NCI-H1436 (cell line): ENCODE results near the gene LMNA.
A peak's percentile ranks its signal among the peaks of the same experiment; 100 is the strongest.

Experiments
- DNase-seq: peaks from one replicate; lab custom pipeline; 2025; lab: John Stamatoyannopoulos, UW

LMNA gene

DNA sequence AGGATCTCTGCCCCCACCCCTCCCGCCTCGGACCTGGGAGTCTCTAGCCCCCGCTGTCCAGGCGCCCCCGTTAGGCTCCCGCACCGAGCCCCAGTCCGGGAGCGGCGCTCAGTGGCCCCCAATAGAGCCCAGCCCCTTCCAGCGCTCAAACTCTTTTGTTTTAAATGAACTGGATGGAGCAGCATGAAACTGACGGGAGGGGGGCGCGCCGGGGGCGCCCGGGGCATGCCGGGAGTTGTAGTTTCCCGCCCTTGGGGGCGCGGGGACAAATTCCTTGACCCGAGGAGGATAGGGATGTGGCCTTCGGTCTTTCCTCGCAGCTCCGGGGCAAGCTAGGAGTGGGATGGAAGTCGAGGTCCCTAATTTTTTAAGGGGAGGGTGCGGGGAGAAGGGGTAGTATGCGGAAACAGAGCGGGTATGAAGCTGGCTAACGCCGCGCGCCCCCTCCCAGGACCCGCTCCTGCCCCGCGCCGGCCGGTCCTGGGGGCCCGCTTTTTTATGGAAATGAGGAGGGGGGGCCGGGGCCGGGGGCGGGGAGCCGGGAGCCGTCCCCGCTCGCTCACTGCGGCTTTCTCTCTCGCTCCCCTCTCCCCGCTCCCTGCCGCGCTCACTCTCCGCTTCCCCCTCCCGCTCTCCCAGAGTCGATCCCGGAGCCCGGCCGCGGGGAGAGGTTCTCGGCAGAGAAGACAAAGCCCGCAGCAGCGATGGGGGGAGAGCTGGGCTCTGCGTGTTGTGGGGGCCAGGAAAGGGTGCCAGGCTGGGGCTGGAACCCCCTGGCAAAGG lies 32.0 kb upstream of the LMNA start, which contains the start of gene MEX3A:
Gene MEX3A, minus strand, starts transcription at position 157 of the 783 bp plus-strand sequence. CDS start 467 bp downstream, outside the sequence.
- DNase-seq: peak; percentile 61

- no peak for DNase-seq
Measured at GRCh38 chr1:156083800-156084790, 30.4 kb upstream of the LMNA start.

DNA sequence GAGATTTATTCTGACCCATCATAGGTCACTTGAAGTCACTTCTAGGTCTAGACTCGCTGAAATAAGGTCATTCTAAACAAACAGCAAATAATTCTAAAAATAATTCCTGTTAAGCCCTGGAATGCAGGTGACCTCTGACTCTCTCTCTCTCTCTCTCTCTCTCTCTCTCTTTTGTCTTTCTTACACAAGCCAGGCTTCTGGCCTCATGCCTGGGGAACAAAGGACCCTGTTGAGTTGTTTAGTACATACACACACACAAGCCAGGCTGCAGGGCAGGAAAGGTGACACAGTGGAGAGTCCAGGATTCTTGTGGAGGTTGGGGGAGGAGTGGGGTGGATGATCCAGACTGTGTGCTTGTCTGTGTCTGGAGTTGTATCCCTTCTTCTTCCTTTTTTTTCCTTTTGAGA lies 28.3 kb upstream of the LMNA start:
- DNase-seq: no peak

DNA sequence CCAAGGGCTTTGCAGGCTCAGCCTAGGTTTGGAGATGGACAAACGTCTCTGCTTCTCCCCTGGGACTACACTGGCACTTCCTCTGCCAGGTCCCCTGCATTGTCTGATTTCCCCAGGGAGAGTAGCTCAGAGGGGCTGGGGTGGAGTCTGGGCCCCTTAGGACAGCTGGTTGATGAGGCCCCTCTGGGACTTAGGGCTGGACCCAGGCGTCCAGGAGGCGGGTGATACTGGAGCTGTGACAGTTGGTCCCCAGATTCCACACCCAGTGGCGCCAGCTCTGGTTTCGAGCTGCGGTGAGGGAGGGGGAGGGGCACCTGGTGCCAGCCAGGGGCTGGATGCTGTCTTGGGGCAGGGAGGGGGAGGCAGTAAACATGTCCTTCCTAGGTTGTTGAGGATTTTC lies 24.8 kb upstream of the LMNA start:
- peak; percentile 34 for DNase-seq

GRCh38 chr1:156090138-156090839 lies 24.2 kb upstream of the LMNA start:
- no peak for DNase-seq

- peak; percentile 86 for DNase-seq
Measured at GRCh38 chr1:156090840-156091188, 23.7 kb upstream of the LMNA start.

GRCh38 chr1:156091610-156092009 lies 22.9 kb upstream of the LMNA start:
- no peak for DNase-seq

GRCh38 chr1:156095906-156096508 lies 18.5 kb upstream of the LMNA start:
- no peak for DNase-seq

DNA sequence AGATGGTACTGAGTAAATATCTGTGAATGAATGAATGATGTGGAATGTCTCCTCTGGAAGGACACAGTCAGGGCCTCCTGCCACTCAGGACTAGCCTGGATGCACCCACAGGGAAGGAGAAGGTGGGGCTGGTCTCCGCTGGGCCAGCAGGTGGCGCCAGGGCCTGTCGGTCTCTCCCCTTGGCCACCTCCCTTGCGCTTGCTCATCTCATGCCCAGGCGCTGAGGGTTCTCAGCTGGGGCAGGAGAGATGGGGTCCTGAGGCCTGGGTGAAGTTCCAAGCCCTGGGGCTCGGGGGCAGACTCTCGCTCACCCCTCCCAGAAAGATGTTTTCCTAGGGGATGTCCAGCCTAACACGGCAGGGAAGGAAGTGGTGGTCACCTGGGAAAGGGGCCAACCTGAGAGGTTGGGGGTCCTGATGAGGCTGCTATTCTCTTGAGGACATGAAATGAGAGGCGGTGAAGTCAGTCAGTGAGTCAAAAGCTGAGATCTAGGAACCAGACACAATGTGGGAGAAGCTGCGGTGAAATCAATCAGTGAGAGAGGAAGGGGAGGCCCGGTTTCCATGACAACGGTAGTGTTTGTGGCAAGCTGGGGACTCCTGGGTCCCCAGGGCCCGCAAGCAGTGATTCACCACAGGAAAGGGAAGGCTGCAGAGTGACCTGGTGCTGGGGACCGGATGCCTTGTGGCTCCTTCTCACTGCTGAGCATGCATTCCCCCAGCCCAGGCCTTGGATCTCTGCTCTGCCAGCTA lies 17.7 kb upstream of the LMNA start:
- peak; percentile 81 for DNase-seq

- DNase-seq: no peak
Measured at GRCh38 chr1:156097499-156098178, 16.9 kb upstream of the LMNA start.

DNA sequence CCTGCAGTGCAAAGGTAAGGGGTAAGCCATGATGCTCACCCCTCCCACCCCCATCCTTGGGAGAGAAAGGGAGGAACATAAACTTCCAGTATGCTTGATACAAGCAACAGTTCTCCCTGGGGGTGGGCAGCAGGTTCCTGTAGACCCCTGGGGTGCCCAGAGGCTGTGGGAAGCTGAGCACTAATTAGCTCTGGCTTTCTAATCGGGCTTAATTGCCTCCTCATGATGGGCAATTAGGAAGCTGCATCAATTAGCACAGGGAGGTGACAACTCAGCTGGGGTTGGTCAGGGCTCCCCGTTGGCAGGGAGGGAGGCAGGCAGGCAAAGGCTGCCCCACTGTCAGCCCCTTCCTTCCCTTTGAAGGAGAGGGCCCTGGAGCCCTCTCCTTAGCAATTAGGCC lies 15.7 kb upstream of the LMNA start:
- DNase-seq: no peak

GRCh38 chr1:156099282-156099681 lies 15.2 kb upstream of the LMNA start:
- no peak for DNase-seq

DNA sequence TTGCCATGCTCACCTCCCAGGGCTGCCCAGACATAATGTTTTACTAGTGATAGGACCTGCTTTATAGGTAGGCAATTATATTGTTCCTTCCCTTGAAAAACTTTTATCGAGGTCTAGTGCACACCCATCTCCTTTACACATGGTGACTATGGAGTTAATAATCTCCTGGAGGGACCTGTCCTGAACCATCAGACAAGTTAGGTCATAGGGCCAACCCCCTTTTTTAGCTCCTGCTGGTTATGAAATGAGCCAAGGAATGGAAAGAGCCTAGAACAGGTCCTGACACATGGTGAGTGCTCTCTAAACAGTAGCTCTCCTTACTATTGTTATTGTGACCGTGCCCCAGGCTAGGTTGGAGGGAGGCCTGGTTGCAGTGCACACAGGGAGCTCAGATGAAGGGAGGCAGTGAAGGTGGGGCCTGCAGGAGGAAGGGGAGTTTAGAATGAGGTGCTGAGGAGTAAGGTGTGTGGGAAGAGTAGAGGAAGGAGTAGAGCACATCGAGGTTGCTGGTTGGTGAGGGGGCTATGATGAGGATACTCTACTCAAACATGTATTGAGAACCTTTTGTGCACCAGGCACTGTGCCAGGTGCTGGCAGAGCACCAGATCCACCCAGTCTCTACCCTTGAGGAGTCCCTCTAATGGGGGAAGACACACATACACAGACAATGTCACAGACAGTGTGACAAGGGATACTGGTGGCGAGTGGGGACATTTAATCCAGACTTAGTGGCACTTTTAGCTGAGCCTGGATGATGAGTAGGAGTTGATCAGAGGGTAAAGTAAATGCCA lies 14.1 kb upstream of the LMNA start:
- no peak for DNase-seq

- no peak for DNase-seq
Measured at GRCh38 chr1:156101880-156102279, 12.6 kb upstream of the LMNA start.

- DNase-seq: no peak
Measured at GRCh38 chr1:156102633-156103511, 11.6 kb upstream of the LMNA start.

- DNase-seq: no peak
Measured at GRCh38 chr1:156103521-156103947, 11.0 kb upstream of the LMNA start.

DNA sequence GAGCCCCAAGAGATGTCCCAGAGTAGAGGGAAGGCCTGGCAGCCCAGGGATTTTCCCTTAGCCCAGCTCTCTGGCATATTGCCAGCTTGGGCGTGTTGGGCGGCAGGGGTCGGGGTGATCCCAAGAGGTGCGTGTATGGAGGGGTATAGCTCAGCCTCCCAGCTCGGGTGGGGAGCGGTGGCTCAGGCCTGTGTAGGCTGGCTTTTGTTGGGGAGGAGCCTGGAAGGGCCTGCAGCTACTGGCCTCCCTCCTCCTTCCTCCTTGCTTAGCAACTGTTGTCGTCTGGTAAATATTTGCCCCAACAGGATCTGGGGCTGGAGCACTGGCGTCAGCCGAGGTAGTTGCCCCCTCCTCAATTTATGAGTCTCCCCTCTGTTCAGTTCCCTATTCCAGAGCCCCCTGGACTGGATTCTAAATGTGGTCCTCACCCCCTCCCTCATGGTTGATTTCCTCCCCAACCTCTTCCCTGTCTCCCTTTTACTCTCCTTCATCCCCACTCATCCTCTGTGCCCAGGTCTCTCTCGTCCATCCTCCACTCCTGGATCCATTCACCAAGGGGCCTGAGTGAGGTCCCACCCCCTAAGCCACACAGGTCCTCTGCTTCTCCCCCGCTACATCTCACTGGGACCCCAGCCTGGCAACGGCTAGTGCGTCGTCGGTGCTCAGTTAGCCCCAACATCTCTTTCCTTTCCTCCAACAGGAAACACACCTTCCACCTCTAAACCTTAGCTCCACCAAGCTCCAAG lies 10.3 kb upstream of the LMNA start:
- DNase-seq: peak; percentile 64
